ENCODE results near the gene KDM5A.
"Not testable (repeated sequence)": the region's sequence is repeated elsewhere in the genome, so short reads cannot be mapped to it uniquely, and the experiment has no call there.

KDM5A gene

GRCh38 chr12:237026-237815, 151.9 kb downstream of the KDM5A start:
- H3K4me3 ChIP-seq (ENCODE audit: low read depth, low read length), result no peak overlapping the region
- DNase-seq, result no peak
- no peaks in the 10 kb centered on the region for H3K27me3 ChIP-seq (ENCODE audit: insufficient read depth, low read depth, severe bottlenecking)
- TF ChIP-seq CTCF (IDR thresholded peaks at IDR 0.05; ENCODE audit: low read depth, low read length), result no peak
- H3K27ac ChIP-seq, result no peak overlapping the region
- H3K9me3 ChIP-seq (ENCODE audit: severe bottlenecking), result peaks cover 21% of the 10 kb centered on the region
- no peaks in the 10 kb centered on the region for H3K36me3 ChIP-seq

- no peaks in the 10 kb centered on the region for H3K36me3 ChIP-seq
- H3K4me3 ChIP-seq (ENCODE audit: low read depth, low read length), result no peak overlapping the region
- H3K9me3 ChIP-seq (ENCODE audit: severe bottlenecking), result peaks cover 21% of the 10 kb centered on the region
- no peaks in the 10 kb centered on the region for H3K27me3 ChIP-seq (ENCODE audit: insufficient read depth, low read depth, severe bottlenecking)
- no peak overlapping the region for H3K27ac ChIP-seq
- no peak for TF ChIP-seq CTCF (IDR thresholded peaks at IDR 0.05; ENCODE audit: low read depth, low read length)
- DNase-seq, result no peak
Observed at GRCh38 chr12:236445-236844, 152.7 kb downstream of the KDM5A start.

GRCh38 chr12:235967-236366, 153.2 kb downstream of the KDM5A start:
- not testable (repeated sequence) for H3K4me3 ChIP-seq (ENCODE audit: low read depth, low read length); H3K27ac ChIP-seq; H3K27me3 ChIP-seq (ENCODE audit: insufficient read depth, low read depth, severe bottlenecking); H3K36me3 ChIP-seq; DNase-seq
- H3K9me3 ChIP-seq (ENCODE audit: severe bottlenecking), result peaks cover 21% of the 10 kb centered on the region

- no peak for DNase-seq
- no peak for TF ChIP-seq CTCF (IDR thresholded peaks at IDR 0.05; ENCODE audit: low read depth, low read length)
- Histone ChIP-seq H3K4me3 (ENCODE audit: low read depth, low read length) (no peak overlapping the region), H3K27me3 (ENCODE audit: insufficient read depth, low read depth, severe bottlenecking) (no peaks in the 10 kb centered on the region), H3K9me3 (ENCODE audit: severe bottlenecking) (peaks cover 21% of the 10 kb centered on the region), H3K27ac (no peak overlapping the region), H3K36me3 (no peaks in the 10 kb centered on the region)
Observed at GRCh38 chr12:234891-235415, 154.2 kb downstream of the KDM5A start.

- peak overlapping the region; percentile 26 for H3K27ac ChIP-seq
- no peak overlapping the region for H3K4me3 ChIP-seq (ENCODE audit: low read depth, low read length)
- peaks cover 21% of the 10 kb centered on the region for H3K9me3 ChIP-seq (ENCODE audit: severe bottlenecking)
- no peaks in the 10 kb centered on the region for H3K36me3 ChIP-seq
- no peak for TF ChIP-seq CTCF (IDR thresholded peaks at IDR 0.05; ENCODE audit: low read depth, low read length)
- DNase-seq, result no peak
- H3K27me3 ChIP-seq (ENCODE audit: insufficient read depth, low read depth, severe bottlenecking), result no peaks in the 10 kb centered on the region
Observed at GRCh38 chr12:234019-234418, 155.1 kb downstream of the KDM5A start.

GRCh38 chr12:233615-233968, 155.5 kb downstream of the KDM5A start:
- DNase-seq, result no peak
- no peaks in the 10 kb centered on the region for H3K27me3 ChIP-seq (ENCODE audit: insufficient read depth, low read depth, severe bottlenecking)

More at GRCh38 chr12:233615-233968, 155.5 kb downstream of the KDM5A start:
- no peak overlapping the region for H3K4me3 ChIP-seq (ENCODE audit: low read depth, low read length)
- H3K9me3 ChIP-seq (ENCODE audit: severe bottlenecking), result peaks cover 21% of the 10 kb centered on the region
- peak overlapping the region; percentile 26 for H3K27ac ChIP-seq
- no peak for TF ChIP-seq CTCF (IDR thresholded peaks at IDR 0.05; ENCODE audit: low read depth, low read length)
- H3K36me3 ChIP-seq, result no peaks in the 10 kb centered on the region
